HG03060 (cell line): ENCODE results near the gene CA12.
"Not testable (repeated sequence)": the region's sequence is repeated elsewhere in the genome, so short reads cannot be mapped to it uniquely, and the experiment has no call there.

Experiments
- ATAC-seq: cut with Tn5 transposase; IDR thresholded peaks from one replicate; pipeline ENCODE4 v1.9.1; 2021; ENCODE audit warnings: low read depth, moderate number of reproducible peaks; ENCODE audit not compliant: unreplicated experiment

CA12 gene

GRCh38 chr15:63360170-63360569 lies 21.5 kb downstream of the CA12 start:
- no peak for ATAC-seq

GRCh38 chr15:63358241-63359029 lies 23.2 kb downstream of the CA12 start:
- no peak for ATAC-seq

GRCh38 chr15:63357731-63358130 lies 23.9 kb downstream of the CA12 start:
- ATAC-seq: no peak

- no peak for ATAC-seq
These were observed 24.6 kb downstream of the CA12 start for GRCh38 chr15:63357061-63357460.

- no peak for ATAC-seq
These were observed 26.6 kb downstream of the CA12 start for GRCh38 chr15:63354821-63355650.

GRCh38 chr15:63353887-63354286 lies 27.8 kb downstream of the CA12 start:
- no peak for ATAC-seq

- ATAC-seq: no peak
These were observed 28.4 kb downstream of the CA12 start for GRCh38 chr15:63353261-63353660.

GRCh38 chr15:63352808-63353207 lies 28.8 kb downstream of the CA12 start:
- ATAC-seq: no peak

- no peak for ATAC-seq
These were observed 30.5 kb downstream of the CA12 start for GRCh38 chr15:63351170-63351569.

- ATAC-seq: no peak
These were observed 31.4 kb downstream of the CA12 start for GRCh38 chr15:63350178-63350621.

GRCh38 chr15:63349621-63350020 lies 32.0 kb downstream of the CA12 start:
- no peak for ATAC-seq

- ATAC-seq: no peak
These were observed 32.5 kb downstream of the CA12 start for GRCh38 chr15:63349156-63349555.

GRCh38 chr15:63348392-63348791 lies 33.3 kb downstream of the CA12 start:
- no peak for ATAC-seq

GRCh38 chr15:63347074-63347857 lies 34.4 kb downstream of the CA12 start:
- ATAC-seq: no peak

- no peak for ATAC-seq
These were observed 36.3 kb downstream of the CA12 start for GRCh38 chr15:63345391-63345752.

- no peak for ATAC-seq
These were observed 36.8 kb downstream of the CA12 start for GRCh38 chr15:63344731-63345390.

- not testable (repeated sequence) for ATAC-seq
These were observed 38.6 kb downstream of the CA12 start for GRCh38 chr15:63342996-63343562.

GRCh38 chr15:63341898-63342297 lies 39.7 kb downstream of the CA12 start:
- no peak for ATAC-seq

GRCh38 chr15:63340878-63341277 lies 40.8 kb downstream of the CA12 start:
- no peak for ATAC-seq

GRCh38 chr15:63340353-63340752 lies 41.3 kb downstream of the CA12 start:
- no peak for ATAC-seq
